Measurements from ENCODE around the gene ART3. TPM values are rescaled to one million over a fixed set of nuclear protein-coding genes. Genes with fewer than 3 reads are reported as not detected.

The ART3 gene
- total and polyA plus RNA-seq, 2 of the 8 experiments (the other 6 are each of a cell fraction or from before 2014, with no cell fraction given): 0.21 to 0.63 TPM

GRCh38 chr4:76055421-76055820 is 19.1 kb upstream of the ART3 start:
- no peak overlapping the region for H2BK20ac ChIP-seq (ENCODE audit: low read length)
- no peak overlapping the region for H2BK5ac ChIP-seq (ENCODE audit: low read depth, low read length)
- H2AK5ac ChIP-seq (ENCODE audit: low read depth, low read length): no peak overlapping the region
- no peaks in the 10 kb centered on the region for H4K20me1 ChIP-seq (replicated peaks in 1 of 2; ENCODE audit: control insufficient read depth in 1 of 2, insufficient read depth in 2 of 2, low read length in 2 of 2)
- H3K27me3 ChIP-seq (replicated peaks in 1 of 4; ENCODE audit: control insufficient read depth in 3 of 4, extremely low read depth in 1 of 4, insufficient read depth in 3 of 4, low read length in 3 of 4): no peaks in the 10 kb centered on the region
- 45% methylated on average over 2 of the region's 2 CpGs; no CpG with 5 or more reads in 1 of the 2 experiments for WGBS, 2 experiments (ENCODE audit: extremely low coverage in 1 of 2, insufficient coverage in 1 of 2, insufficient read length in 1 of 2, insufficient replicate concordance in 2 of 2, low coverage in 1 of 2, low lambda C conversion rate in 2 of 2, missing lambda C conversion rate in 1 of 2)
- no peak overlapping the region for H3K18ac ChIP-seq (ENCODE audit: extremely low read depth, low read length)
- DNase-seq (ENCODE audit: low read depth in 1 of 2, low spot score in 2 of 2): no peak
- H3K23ac ChIP-seq (ENCODE audit: insufficient read length): no peak overlapping the region
- FAIRE-seq: peak; percentile 50
- no peak overlapping the region for H3K9ac ChIP-seq (replicated peaks in 1 of 4; ENCODE audit: extremely low read depth in 1 of 4, low read depth in 3 of 4, low read length in 3 of 4)
- no peak overlapping the region for H4K8ac ChIP-seq (ENCODE audit: extremely low read depth, insufficient read depth, low read length)
- no peak overlapping the region for H3K4ac ChIP-seq (replicated peaks; ENCODE audit: insufficient read length, low read depth, low read length)
- no peak overlapping the region for H2BK120ac ChIP-seq (replicated peaks; ENCODE audit: low read depth, low read length)
- H3K4me2 ChIP-seq (ENCODE audit: insufficient read depth in 1 of 2, low read depth in 2 of 2, low read length in 2 of 2): peak overlapping the region in 1 of 2 experiments; percentile 25; a peak in 1 of 4 replicates
- H2BK15ac ChIP-seq (ENCODE audit: low read length): no peak overlapping the region
- H3K4me1 ChIP-seq (replicated peaks in 1 of 4; ENCODE audit: control insufficient read depth in 3 of 4, insufficient read depth in 4 of 4, low read length in 3 of 4): peaks cover 0 to 13% (median 10%) of the 10 kb centered on the region in 4 experiments; a peak in 4 of 7 replicates
- no peak overlapping the region for H3K4me3 ChIP-seq (ENCODE audit: extremely low read depth in 1 of 4, insufficient read depth in 2 of 4, low read depth in 3 of 4, low read length in 4 of 4)
- no peak overlapping the region for H3K56ac ChIP-seq (replicated peaks; ENCODE audit: insufficient read length, low read depth, low read length)
- H3K27ac ChIP-seq (ENCODE audit: low read depth, low read length): no peak overlapping the region
- H3K23me2 ChIP-seq (ENCODE audit: low read depth, low read length): no peaks in the 10 kb centered on the region
- CTCF ChIA-PET (ENCODE audit: partially characterized antibody): interaction anchor here (0.9 to 4.1 kb wide), 3 partner anchors 8 to 59 kb away, joined by 3 to 25 read pairs (median 4); no protein-coding TSS in a partner anchor
- no peak overlapping the region for H4K5ac ChIP-seq (ENCODE audit: insufficient read length, low read depth, low read length)
- no peaks in the 10 kb centered on the region for H3K36me3 ChIP-seq (ENCODE audit: control insufficient read depth in 2 of 4, insufficient read depth in 4 of 4, low read length in 3 of 4)
- H3K14ac ChIP-seq (ENCODE audit: insufficient read length): no peak overlapping the region
- peaks cover 0 to 6% of the 10 kb centered on the region in 2 experiments; a peak in 1 of 4 replicates for H3K9me3 ChIP-seq (ENCODE audit: insufficient read depth in 2 of 2, low read depth in 1 of 2, low read length in 1 of 2)
- H3K79me1 ChIP-seq (ENCODE audit: low read depth, low read length): no peaks in the 10 kb centered on the region
- no peak overlapping the region for H4K91ac ChIP-seq (replicated peaks; ENCODE audit: insufficient read length, low read length)
- no peaks in the 10 kb centered on the region for H3K79me2 ChIP-seq (ENCODE audit: control insufficient read depth in 1 of 2, insufficient read depth in 2 of 2, low read length in 2 of 2)
- POLR2A ChIA-PET (ENCODE audit: partially characterized antibody): no interaction called here
- H2BK12ac ChIP-seq (ENCODE audit: low read depth, low read length): no peak overlapping the region
- no peak overlapping the region for H2AFZ ChIP-seq (ENCODE audit: low read length)
- TF ChIP-seq ZNF274 (IDR thresholded peaks at IDR 0.05; ENCODE audit: borderline replicate concordance, extremely low read depth, low read length): no peak
- no peak for TF ChIP-seq RXRA (IDR thresholded peaks at IDR 0.05; ENCODE audit: insufficient read depth, low read depth, low read length)
- TF ChIP-seq TAF1 (IDR thresholded peaks at IDR 0.05; ENCODE audit: low read depth, low read length): no peak
- TF ChIP-seq ATF2 (IDR thresholded peaks at IDR 0.05; ENCODE audit: low read length): no peak
- TF ChIP-seq POLR2AphosphoS5 (IDR thresholded peaks at IDR 0.05; ENCODE audit: low read depth, low read length): no peak
- TF ChIP-seq EZH2 (IDR thresholded peaks at IDR 0.05; ENCODE audit: low read depth, low read length, severe bottlenecking): no peak
- TF ChIP-seq NRF1 (IDR thresholded peaks at IDR 0.05; ENCODE audit: low read depth, low read length): no peak
- TF ChIP-seq TCF12 (IDR thresholded peaks at IDR 0.05; ENCODE audit: low read depth, low read length): no peak
- TF ChIP-seq POU5F1 (IDR thresholded peaks at IDR 0.05; ENCODE audit: low read depth, low read length): no peak
- no peak for TF ChIP-seq CTCF (IDR thresholded peaks at IDR 0.05; ENCODE audit: control extremely low read depth in 1 of 3, insufficient read depth in 1 of 3, low read depth in 1 of 3, low read length in 3 of 3)
